ENCODE data around the gene GOSR2. TPM values are rescaled to one million over a fixed set of nuclear protein-coding genes. Genes with fewer than 3 reads are reported as not detected.

Gene GOSR2
- total and polyA plus RNA-seq, 9 of the 15 experiments (the other 6 are each of a cell fraction or from before 2014, with no cell fraction given): 32.7 to 96.3 (median 48.9) TPM

DNA sequence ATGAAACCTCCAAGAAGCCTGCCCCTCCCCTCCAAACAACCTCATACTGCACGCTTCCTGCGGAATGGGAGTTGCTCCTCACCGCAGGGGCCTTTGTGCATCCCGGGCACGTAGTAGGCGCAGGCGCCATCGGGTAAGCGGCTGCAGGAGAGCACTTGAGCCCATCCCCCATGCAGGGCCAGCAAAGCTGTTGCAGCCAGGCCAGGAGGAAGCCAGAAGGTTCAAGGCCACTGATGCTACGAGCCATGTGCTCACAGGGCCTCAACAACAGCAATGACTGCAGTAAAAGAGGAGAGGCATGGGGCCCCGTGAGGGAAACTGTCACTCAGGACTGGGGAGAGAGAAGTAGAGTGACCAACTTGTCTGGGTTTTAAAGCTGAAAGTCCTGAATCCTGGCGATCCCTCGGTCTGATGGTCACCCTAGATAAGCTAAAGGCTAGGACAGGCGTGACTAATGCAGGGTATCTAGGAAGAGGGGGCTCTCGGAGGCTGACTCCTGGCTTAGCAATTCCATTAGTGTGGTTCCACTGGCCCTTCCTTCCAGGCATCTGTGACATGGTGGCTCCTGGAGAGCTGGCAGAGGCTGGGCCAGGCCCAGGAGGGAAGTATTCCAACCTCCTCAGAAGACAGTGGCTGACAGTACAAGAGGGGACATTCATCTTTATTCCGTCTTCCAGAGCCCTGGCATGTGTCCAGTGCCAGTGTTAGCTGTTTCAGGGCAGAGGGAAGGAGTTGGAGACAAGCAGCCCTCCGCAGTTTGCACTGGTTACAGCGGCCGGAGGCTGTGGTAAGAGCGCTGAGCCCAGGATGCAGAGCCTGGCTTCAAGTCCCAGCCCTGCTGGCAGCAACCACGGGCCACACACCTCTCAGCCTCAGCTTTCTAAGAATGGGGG is 20.8 kb downstream of the GOSR2 start:
- FAIRE-seq (peak; percentile 26), DNase-seq (ENCODE audit: extremely low read depth in 1 of 4, low spot score in 3 of 4) (peak; percentile 28 to 48 (median 41)), ATAC-seq (peak; percentile 6)
- in situ Hi-C loops (cut with MboI): no loop called here
- H3K4me3 ChIP-seq: no peak overlapping the region
- H3K9ac ChIP-seq (ENCODE audit: insufficient read depth in 1 of 2, low read depth in 2 of 2, low read length in 2 of 2): peak overlapping the region in 1 of 2 experiments; percentile 32; a peak in 2 of 4 replicates
- CTCF ChIA-PET (ENCODE audit: low intra/inter-chr PET ratio): interaction anchor here (2.6 kb wide), 1 partner anchor 672 kb away, joined by 11 read pairs; no protein-coding TSS in a partner anchor
- H3K79me2 ChIP-seq (ENCODE audit: control insufficient read depth, insufficient read depth, low read length): no peaks in the 10 kb centered on the region
- H3K27ac ChIP-seq (ENCODE audit: extremely low read depth, low read depth, low read length): no peak overlapping the region
- POLR2A ChIA-PET: interaction anchor here (0.6 to 1.7 kb wide), 8 partner anchors 8 to 761 kb away, joined by 3 to 5 read pairs (median 3); no protein-coding TSS in a partner anchor
- peaks cover 24% of the 10 kb centered on the region for H3K36me3 ChIP-seq (ENCODE audit: control insufficient read depth, insufficient read depth, low read length)
- 37% methylated on average over 19 of the region's 21 CpGs for WGBS (ENCODE audit: insufficient coverage, low coverage, missing lambda C conversion rate)
- peaks cover 11 to 12% of the 10 kb centered on the region in 2 experiments for H3K4me1 ChIP-seq (replicated peaks in 1 of 2; ENCODE audit: control insufficient read depth in 2 of 2, insufficient read depth in 2 of 2, low read length in 2 of 2)
- intact Hi-C loops (cut with micrococcal nuclease): loop anchor here (5.0 kb wide), 2 partner anchors 41 to 374 kb away; no protein-coding TSS in a partner anchor
- no TSS peak for BruUV-seq (replicated peaks)
- no peak overlapping the region for H2AFZ ChIP-seq (ENCODE audit: low read depth, low read length)
- no peak overlapping the region; the same call in 1 of the 2 replicates for H3K4me2 ChIP-seq (ENCODE audit: insufficient read depth, low read length)
- no peaks in the 10 kb centered on the region for H3K9me1 ChIP-seq (ENCODE audit: control insufficient read depth, insufficient read depth, low read length)
- H3K9me3 ChIP-seq (replicated peaks; ENCODE audit: control insufficient read depth, insufficient read depth, low read depth, low read length): no peaks in the 10 kb centered on the region
- peaks cover 33% of the 10 kb centered on the region for H4K20me1 ChIP-seq (replicated peaks; ENCODE audit: control insufficient read depth, insufficient read depth, low read length)
- peaks cover 0 to 8% of the 10 kb centered on the region in 2 experiments; a peak in 2 of 5 replicates for H3K27me3 ChIP-seq (ENCODE audit: control insufficient read depth in 2 of 2, insufficient read depth in 2 of 2, low read length in 2 of 2)
- TF ChIP-seq GATA2 (CRISPR knock-in tag; IDR thresholded peaks at IDR 0.05) (peak; percentile 42), ZNF639 (CRISPR knock-in tag; conservative IDR thresholded peaks at IDR 0.05 in 1 of 2, IDR thresholded peaks at IDR 0.05 in 1 of 2) (no peak), TCF15 (CRISPR knock-in tag; IDR thresholded peaks at IDR 0.05) (no peak), DPF2 (IDR thresholded peaks at IDR 0.05) (no peak), NFE2 (IDR thresholded peaks at IDR 0.05; ENCODE audit: low read depth) (no peak), ZKSCAN1 (IDR thresholded peaks at IDR 0.05; ENCODE audit: low read depth, low read length) (peak; percentile 89), JUND (IDR thresholded peaks at IDR 0.05; ENCODE audit: borderline replicate concordance, low read depth, low read length) (0 out of 2 replicates have a peak, but pooled peaks have one; percentile 13), JUND (tag; IDR thresholded peaks at IDR 0.05; ENCODE audit: borderline replicate concordance, low read depth, low read length) (0 out of 3 replicates have a peak, but pooled peaks have one; percentile 23), POLR2H (tag; IDR thresholded peaks at IDR 0.05; ENCODE audit: low read depth) (0 out of 2 replicates have a peak, but pooled peaks have one; percentile 40), SRSF7 (optimal IDR thresholded peaks at IDR 0.05; ENCODE audit: low read depth, low read length) (no peak), NFIC (IDR thresholded peaks at IDR 0.05) (peak; percentile 37; the same call in 1 of the 2 replicates), ZNF12 (CRISPR knock-in tag; IDR thresholded peaks at IDR 0.05) (no peak)
- TF ChIP-seq, protein P1, sequence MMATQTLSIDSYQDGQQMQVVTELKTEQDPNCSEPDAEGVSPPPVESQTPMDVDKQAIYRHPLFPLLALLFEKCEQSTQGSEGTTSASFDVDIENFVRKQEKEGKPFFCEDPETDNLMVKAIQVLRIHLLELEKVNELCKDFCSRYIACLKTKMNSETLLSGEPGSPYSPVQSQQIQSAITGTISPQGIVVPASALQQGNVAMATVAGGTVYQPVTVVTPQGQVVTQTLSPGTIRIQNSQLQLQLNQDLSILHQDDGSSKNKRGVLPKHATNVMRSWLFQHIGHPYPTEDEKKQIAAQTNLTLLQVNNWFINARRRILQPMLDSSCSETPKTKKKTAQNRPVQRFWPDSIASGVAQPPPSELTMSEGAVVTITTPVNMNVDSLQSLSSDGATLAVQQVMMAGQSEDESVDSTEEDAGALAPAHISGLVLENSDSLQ (IDR thresholded peaks at IDR 0.05): peak; percentile 64
- TF ChIP-seq, protein P2, sequence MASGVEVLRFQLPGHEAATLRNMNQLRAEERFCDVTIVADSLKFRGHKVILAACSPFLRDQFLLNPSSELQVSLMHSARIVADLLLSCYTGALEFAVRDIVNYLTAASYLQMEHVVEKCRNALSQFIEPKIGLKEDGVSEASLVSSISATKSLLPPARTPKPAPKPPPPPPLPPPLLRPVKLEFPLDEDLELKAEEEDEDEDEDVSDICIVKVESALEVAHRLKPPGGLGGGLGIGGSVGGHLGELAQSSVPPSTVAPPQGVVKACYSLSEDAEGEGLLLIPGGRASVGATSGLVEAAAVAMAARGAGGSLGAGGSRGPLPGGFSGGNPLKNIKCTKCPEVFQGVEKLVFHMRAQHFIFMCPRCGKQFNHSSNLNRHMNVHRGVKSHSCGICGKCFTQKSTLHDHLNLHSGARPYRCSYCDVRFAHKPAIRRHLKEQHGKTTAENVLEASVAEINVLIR (CRISPR knock-in tag; IDR thresholded peaks at IDR 0.05): no peak
- TF ChIP-seq, protein P3, sequence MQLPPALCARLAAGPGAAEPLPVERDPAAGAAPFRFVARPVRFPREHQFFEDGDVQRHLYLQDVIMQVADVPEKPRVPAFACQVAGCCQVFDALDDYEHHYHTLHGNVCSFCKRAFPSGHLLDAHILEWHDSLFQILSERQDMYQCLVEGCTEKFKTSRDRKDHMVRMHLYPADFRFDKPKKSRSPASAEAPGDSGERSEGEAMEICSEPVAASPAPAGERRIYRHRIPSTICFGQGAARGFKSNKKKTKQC (CRISPR knock-in tag; IDR thresholded peaks at IDR 0.05): 0 out of 2 replicates have a peak, but pooled peaks have one; percentile 28
